ENCODE data around the gene CTTN. TPM values are rescaled to one million over a fixed set of nuclear protein-coding genes. Genes with fewer than 3 reads are reported as not detected.

Gene CTTN
- total and polyA plus RNA-seq, 10 of the 15 experiments (the other 5 are each of a cell fraction or from before 2014, with no cell fraction given) = 1.1 to 37.8 (median 11.8) TPM

GRCh38 chr11:70473186-70473872 is 75.0 kb downstream of the CTTN start:
- H3K9me3 ChIP-seq (replicated peaks; ENCODE audit: control insufficient read depth, insufficient read depth, low read length) = no peaks in the 10 kb centered on the region
- ChIA-PET SMC1A (ENCODE audit: uncharacterized antibody, unreplicated experiment) (no interaction called here), CTCF (interaction anchor here (1.5 kb wide), 1 partner anchor 9 kb away, joined by 4 read pairs; no protein-coding TSS in a partner anchor), POLR2A (no interaction called here), RAD21 (ENCODE audit: unreplicated experiment) (no interaction called here)
- WGBS (ENCODE audit: insufficient coverage, insufficient replicate concordance, low lambda C conversion rate, missing lambda C conversion rate) = 59% methylated on average over 21 of the region's 22 CpGs
- no TSS peak for BruUV-seq (replicated peaks)
- H3K79me2 ChIP-seq (ENCODE audit: control insufficient read depth, insufficient read depth, low read length) = no peaks in the 10 kb centered on the region
- H4K20me1 ChIP-seq (ENCODE audit: control insufficient read depth, insufficient read depth) = no peaks in the 10 kb centered on the region
- no peak overlapping the region for H3K27ac ChIP-seq (ENCODE audit: control insufficient read depth, insufficient read depth)
- intact Hi-C loops (cut with micrococcal nuclease; ENCODE audit: unreplicated experiment) = no loop called here
- TF ChIP-seq SPI1 (IDR thresholded peaks at IDR 0.05; ENCODE audit: borderline replicate concordance, insufficient read depth, low read depth, low read length) = no peak
- no peak for TF ChIP-seq CUX1 (IDR thresholded peaks at IDR 0.05; ENCODE audit: insufficient replicate concordance, low read depth, low read length)
- DNase-seq (ENCODE audit: low read depth, low spot score) (no peak), FAIRE-seq (no peak), ATAC-seq (no peak)
- no peak overlapping the region for H2AFZ ChIP-seq (ENCODE audit: control insufficient read depth, low read depth, low read length)
- H3K4me1 ChIP-seq (ENCODE audit: control insufficient read depth, insufficient read depth, low read length) = peaks cover 17% of the 10 kb centered on the region
- no peak overlapping the region for H3K4me3 ChIP-seq
- in situ Hi-C loops (cut with MboI) = loop anchor here (5.0 kb wide), 1 partner anchor 551 kb away; no protein-coding TSS in a partner anchor
- H3K36me3 ChIP-seq (ENCODE audit: control insufficient read depth in 2 of 2, insufficient read depth in 2 of 2, low read length in 1 of 2) = no peaks in the 10 kb centered on the region
- no peak overlapping the region for H3K9ac ChIP-seq (ENCODE audit: control insufficient read depth, insufficient read depth, low read length)
- no peaks in the 10 kb centered on the region; a peak in 1 of 4 replicates for H3K27me3 ChIP-seq (replicated peaks in 1 of 2; ENCODE audit: control insufficient read depth in 2 of 2, insufficient read depth in 2 of 2, low read length in 1 of 2)
- no peak overlapping the region for H3K4me2 ChIP-seq (ENCODE audit: control insufficient read depth, insufficient read depth)
